OCI-M2 (cell line): ENCODE data around the gene LRRC31.

Experiments
- DNase-seq: peaks from one replicate; lab custom pipeline; 2025; ENCODE audit not compliant: unreplicated experiment; lab: John Stamatoyannopoulos, UW

LRRC31 gene

DNA sequence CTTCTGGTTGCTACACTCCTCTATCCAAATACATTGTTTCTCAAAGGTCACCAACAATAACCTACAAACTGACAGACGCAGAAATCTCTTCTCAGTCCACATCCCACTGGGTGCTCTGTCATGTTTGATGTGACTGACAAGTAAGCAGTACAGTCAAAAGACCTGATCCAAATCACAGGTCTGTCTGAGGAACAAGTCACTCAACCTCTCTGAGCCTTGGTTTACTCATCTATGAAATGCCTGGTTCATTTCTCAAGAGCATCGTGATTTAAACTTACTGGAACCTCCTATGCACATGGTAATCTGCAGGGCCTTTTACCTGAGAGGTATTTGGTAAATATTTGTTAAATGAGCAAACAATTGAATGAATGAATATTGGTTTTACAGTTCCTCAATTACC lies 5.5 kb downstream of the LRRC31 start:
- DNase-seq = no peak

DNA sequence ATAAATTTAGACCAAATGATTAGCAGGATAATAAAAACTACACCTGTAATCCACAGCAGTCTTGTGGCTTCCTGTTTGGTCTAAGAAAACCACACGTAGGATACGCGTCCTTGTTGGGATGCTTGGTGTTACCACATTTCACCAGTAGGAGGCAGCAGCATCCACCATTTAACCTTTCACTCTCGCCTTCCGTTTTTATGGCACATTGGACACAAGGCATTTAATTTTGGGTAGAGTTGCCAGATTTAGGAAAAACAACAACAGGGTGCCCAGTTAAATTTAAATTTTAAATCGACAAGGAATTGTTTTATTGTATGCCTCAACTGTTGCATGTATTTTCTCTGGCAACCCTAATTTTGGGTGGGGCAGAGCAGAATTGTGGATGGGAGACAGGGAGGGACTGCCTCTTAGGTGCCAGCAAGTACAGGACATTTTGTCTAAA lies 6.3 kb downstream of the LRRC31 start:
- peak; percentile 5 for DNase-seq

DNA sequence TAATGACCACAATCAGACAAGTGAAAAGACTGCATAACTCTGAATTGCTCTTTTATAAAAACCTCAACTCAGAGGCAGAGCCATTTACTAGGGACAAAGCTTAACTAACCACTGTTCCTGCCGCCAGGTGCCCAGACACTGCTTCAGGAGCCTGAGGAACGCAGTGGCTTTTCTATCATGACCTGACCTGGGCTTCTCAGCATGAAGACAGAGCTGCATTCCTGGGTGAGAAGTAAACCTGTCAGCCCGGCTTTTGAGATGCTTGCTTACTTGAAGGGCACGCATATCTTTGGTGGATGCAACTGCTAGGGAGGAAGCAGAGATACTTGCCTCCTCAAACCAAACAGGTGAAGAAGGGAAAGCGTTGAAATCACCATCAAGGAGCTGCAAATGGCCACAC lies 7.9 kb downstream of the LRRC31 start:
- DNase-seq = no peak

DNA sequence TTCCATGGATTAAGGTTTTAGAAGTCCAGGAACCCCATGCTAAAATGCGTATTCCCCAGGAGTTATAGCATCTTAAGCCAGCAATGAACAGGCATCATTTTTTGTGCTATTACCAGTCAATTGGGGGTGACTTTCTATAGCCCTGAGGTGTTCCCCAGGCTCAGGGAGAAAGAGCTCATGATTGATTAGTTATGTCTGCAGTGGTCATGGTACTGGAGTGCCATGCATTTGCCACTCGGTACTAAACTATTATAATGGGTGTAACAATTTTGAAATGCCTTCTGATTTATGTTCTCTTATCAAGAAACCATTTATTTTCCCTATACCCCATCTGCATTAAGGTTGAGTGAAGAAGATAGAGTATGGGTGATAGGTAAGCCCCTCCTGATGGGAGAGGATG lies 11.9 kb downstream of the LRRC31 start:
- no peak for DNase-seq

DNA sequence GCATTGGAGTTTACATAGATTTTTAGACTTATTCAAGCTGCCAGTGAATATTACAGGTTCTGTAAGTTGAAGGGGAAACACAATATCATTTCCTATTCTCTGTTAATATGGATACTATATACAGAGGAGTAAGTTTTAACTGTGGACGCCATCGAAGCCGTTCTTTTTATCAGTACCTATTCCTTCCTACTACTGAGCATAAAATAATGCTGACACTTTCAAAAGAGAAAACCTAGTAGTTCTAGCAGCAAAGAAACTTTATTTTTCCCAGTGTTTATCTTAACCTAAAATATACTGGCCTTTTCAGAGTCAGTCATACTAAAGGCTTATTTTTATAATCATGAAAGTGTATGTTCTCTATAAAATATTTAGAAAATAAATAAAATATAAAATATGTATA lies 14.2 kb downstream of the LRRC31 start:
- DNase-seq = no peak

DNA sequence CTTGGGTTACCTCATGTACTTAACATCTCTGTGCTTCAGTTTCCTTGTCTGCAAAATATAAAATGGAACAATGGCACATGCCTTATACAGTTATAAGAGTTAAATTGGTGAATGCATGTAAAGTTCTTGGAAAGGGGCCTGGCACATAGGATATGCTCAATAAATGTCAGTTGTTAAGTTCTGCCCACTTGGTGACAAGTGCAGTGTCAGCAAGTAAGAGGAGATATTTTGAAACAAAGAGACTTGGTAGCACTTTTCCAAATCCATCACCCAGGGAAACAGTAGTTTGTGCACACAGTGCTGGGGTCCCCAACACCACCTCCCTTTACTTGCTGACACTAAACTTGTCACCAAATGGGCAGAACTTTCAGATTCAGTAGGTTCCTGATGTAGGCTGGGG lies 19.1 kb downstream of the LRRC31 start:
- no peak for DNase-seq

DNA sequence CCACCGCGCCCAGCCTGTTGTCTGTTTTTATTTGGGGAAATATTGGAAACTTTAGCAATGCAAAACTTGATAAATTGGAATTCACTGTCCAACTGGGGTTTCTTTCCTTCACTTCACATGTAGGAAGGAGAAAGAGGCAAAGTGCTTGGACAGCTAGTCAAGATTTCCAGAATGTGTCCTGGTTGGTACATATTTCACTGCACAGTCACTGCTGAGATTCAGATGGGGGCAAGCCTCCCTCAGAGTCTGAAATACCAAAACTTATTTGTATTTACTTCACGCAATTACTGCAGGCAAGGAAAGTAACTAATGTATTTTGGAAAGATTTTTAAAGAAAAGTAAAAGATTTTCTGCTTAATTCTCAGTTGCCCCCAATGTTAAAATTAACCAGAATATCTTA lies 21.0 kb downstream of the LRRC31 start:
- no peak for DNase-seq

DNA sequence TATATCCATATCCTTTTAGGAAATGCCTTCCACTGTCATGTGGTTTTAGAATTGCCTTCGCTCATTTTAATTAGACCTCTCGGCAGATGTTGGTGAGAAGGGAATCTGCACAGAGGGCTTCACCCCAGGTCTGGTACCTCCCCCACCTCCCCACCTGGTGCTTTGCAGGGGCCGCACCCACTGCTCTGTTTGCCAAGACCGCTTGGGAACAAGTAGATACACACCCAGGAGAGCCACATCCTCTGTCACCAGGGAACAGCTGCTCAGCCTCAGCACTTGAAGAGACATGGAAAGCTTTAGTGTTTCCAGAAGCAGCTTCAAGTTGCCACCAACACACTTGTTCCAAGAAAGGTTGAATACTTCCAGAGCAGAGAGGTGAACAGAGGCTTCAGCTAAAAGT lies 21.8 kb downstream of the LRRC31 start:
- no peak for DNase-seq

DNA sequence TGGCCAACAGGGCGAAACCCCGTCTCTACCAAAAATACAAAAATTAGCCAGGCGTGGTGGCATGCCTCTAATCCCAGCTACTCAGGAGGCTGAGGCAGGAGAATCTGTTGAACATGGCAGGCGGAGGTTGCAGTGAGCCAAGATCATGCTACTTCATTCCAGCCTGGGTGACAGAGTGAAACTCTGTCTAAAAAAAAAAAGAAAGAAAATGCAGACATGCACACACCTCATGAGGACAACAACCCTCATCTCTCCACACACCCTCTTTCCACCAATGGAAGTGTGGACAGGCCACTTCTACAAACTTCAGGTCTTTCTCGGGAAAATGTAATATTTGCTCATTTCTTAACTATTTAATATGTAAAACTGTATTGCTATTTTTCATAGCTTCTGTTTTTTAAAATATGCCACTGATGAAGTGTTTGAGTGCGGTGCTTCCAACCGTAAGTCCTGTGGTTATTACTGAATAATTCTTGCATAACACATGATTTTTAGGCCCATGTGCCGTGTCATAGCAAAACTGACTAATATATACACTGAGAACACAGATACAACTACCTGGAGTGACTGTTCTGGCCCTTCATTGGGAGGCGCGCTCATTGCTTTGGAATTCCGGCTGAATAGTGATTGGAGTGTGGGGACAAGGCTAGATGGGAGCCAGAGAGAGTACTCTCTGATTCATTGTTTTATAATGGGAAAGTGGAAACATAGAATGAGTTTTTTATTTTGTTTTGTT lies 23.1 kb downstream of the LRRC31 start:
- no peak for DNase-seq

DNA sequence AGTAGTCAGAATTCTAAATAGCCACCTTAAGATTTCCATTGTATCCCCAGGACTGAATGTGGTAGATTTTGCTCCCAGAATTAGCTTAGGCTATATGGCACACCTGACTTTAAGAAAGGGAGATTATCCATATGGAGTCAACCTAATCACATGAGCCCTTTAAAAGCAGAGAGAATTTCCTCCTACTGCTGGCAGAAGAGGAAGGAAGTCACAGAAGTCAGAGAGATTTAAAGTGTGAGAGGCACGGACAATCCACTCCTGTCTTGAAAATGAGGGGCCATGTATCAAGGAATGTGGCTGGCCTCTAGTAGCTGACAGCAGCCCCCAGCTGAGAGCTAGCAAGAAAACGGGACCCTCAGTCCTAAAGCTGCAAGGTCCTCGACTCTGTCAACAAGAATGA lies 26.8 kb downstream of the LRRC31 start:
- DNase-seq = no peak

DNA sequence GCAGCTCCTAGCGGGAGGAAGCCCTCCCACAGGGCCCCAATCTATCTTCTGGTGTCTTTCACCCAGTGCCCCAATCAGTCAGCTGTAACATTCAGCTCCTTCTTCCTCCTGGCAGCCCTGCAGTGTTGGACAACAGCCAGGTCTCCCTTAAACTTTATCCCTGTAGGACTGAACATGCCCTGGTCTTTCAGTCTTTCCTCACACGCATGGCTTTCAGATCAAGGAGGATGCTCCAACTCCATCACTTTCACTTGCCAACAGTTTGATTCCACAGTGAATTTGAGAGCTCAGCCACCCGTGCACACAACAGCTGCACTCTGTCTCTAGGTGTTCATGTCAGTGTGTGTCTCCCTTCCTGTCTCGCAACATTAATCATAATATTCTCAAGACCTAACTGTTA lies 28.6 kb downstream of the LRRC31 start:
- DNase-seq = no peak

DNA sequence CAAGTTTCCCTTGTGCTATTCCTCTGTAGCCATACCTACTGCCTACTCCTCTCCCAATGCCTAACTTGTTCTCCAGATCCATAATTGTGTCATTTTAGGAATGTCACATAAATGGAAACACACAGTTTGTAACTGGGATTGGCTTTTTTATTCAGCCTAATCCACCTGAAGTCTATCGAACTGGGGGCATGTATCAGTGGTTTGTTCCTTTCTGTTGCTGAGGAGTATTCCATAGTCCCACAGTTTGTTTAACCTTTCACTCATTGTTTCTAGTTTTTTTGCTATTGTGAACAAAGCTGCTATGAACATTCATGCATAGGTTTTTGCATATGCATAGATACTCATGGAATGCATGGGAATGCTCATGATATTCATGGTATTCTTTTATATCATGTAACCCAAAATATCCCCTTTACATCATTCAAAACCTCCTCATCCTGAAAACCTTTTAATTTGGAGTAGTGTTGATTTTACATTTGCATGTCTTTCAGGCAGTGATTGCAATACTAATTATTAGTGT lies 31.2 kb downstream of the LRRC31 start:
- DNase-seq = no peak

DNA sequence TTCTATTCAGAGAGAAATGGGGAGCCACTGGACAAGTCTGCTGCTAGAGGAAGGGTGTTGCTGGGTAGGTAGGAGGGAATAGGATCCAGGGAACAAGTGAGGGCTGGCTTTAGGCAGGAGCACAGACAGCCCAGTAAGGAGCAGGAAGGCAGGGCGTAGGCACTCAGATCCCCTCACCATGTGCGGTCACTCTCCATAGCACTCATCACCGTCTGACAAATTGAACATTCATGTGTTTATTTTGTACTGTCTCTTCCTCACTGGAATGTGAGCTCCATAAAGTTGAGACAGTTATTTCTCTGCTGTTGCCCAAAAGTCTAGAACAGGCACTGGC lies 32.8 kb downstream of the LRRC31 start:
- DNase-seq = no peak

DNA sequence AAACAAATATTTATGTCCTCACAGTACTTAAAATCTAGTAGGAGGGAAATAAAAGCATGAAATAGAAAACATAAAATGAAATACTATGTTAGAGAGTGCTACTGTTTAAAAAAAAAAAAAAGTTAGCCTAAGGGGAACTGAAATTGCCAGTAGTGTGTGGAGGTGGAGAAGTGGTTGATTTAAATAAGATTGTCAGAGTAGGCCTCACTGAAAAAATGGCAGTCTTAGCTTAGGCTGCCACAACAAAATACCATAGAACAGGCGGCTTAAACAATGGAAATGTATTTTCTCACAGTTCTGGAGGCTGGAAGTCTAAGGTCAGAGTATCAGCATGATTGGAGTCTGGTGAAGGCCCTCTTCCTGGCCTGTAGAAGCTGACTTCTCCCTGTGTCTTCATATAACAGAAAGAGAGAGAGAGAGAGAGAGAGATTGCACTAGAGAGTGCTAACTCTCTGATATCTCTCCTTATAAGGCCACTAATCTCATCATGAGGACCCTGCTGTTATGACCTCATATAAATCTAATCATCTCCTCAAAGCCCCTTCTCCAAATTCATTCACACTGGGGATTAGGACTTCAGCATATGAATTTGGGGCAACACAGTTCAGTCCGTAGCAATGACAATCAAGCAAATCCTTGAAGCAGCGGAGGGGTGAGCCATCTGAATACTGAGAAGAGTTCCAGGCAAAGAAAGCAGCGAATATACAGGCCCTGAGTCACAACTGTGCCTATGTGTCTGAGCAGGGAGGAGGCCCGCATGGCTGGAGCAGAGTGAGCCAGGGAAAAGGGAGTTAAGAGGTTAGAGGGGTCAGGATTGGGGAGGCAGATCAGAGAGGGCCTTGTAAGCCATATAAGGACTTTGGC lies 33.4 kb downstream of the LRRC31 start:
- DNase-seq = no peak

DNA sequence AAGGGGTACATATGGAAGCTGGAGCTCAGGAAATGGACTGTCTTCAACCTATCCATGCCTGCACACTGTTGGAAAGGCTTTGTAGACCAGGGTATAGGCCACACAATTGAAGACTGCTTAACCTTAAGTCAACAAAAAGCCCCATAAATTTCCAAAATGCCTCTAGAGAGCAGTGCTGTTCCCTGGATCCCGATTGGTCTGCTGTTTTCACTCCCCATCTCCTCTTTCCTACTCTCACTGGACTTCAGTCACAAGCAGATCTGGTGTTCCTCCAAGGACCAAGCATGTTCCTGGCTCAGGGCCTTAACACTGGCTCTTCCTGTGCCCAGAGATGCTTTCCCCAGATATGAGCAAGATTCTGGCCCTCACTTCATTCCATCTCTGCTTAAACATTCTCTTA lies 34.2 kb downstream of the LRRC31 start:
- no peak for DNase-seq

DNA sequence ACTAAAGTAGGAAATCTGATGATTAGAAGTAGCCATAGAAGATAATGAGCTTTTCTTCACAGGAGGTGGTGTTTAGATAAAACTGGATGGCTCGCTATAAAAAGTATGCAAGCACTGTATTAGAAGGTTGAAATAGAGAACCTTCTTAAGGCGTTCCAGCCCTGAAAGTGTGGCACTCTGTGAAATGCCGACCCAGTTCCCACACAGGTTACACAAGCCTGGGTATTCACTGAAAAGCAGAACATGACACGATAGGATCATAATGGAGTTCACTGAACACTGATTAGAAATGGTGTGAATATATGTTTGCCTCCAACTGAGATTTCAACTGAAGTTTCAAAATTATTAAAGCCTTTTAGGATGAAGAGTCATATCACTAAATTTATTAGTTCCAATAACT lies 42.0 kb downstream of the LRRC31 start:
- DNase-seq = no peak

DNA sequence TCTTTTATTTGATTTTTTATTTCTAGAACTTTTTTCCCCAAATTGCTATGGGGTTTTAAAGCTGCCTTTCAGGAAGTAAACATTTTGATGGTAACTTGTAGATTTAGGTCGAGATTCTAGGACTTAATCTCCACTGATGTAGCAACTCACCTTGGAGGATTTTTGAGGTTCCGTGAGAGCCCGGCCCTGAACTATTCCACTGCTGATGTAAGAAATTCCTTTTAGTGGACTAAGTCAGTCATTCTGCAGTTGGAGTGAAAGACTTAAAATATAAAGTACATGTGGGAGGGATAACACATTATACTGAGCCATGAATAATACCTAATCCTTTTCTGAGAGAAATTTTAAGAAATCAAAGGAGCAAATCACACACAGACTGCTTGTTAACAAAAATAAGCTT lies 44.4 kb downstream of the LRRC31 start:
- no peak for DNase-seq

DNA sequence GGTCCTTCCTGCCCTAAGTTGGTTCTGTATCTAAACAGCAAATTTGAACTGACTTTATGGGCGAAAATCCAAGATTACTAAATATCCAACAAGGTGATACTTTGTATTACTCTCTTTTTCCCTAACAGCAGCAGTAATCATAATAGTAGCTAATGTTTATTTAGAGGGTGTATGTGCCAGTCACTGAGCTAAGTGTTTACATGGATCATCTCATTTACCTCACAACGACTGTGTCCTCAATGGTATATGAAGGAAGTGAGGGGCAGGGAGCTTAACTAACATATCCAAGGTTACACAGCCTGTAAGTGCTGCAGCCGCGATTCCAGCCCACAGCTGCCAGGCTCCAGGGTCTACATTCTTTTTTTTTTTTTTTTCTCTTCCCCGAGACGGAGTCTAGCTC lies 46.8 kb downstream of the LRRC31 start:
- no peak for DNase-seq

DNA sequence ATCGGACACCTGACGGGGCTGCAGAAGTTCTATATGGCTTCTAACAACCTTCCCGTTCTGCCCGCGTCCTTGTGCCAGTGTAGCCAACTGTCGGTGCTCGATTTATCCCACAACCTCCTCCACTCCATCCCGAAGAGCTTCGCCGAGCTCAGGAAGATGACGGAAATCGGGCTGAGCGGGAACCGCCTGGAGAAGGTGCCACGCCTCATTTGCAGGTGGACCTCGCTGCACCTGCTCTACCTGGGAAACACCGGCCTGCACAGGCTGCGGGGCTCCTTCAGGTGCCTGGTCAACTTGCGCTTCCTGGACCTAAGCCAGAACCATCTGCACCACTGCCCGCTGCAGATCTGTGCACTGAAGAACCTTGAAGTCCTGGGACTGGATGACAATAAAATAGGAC lies 47.2 kb downstream of the LRRC31 start:
- DNase-seq = no peak

DNA sequence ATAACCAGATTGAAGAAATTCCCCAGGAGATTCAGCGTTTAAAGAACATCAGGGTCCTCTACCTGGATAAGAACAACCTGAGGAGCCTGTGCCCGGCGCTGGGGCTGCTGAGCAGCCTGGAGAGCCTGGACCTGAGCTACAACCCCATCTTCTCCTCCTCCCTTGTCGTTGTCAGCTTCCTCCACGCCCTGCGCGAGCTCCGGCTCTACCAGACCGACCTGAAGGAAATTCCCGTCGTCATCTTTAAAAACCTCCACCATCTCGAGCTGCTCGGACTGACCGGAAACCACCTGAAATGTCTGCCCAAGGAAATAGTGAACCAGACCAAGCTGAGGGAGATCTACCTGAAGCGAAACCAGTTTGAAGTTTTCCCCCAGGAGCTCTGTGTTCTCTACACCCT lies 47.6 kb downstream of the LRRC31 start:
- no peak for DNase-seq

DNA sequence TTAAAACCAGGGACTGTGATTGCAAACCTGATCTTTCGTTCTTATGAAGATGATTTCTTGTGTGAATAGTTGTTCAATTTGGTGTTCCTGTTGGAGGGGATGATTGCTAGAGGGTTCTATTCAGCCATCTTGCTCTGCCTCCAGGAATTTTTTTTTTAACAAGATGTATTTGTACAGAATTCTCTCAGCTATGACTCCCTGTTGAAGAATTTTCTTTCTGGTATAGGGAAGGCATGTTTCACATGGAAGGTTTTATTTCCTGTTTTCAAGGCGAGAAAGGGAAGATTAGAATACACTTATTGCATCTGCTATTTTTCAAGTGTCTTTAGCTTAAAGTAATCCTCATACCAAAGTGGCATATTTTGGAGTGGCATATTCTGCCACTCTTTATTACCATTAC lies 51.4 kb downstream of the LRRC31 start:
- no peak for DNase-seq

DNA sequence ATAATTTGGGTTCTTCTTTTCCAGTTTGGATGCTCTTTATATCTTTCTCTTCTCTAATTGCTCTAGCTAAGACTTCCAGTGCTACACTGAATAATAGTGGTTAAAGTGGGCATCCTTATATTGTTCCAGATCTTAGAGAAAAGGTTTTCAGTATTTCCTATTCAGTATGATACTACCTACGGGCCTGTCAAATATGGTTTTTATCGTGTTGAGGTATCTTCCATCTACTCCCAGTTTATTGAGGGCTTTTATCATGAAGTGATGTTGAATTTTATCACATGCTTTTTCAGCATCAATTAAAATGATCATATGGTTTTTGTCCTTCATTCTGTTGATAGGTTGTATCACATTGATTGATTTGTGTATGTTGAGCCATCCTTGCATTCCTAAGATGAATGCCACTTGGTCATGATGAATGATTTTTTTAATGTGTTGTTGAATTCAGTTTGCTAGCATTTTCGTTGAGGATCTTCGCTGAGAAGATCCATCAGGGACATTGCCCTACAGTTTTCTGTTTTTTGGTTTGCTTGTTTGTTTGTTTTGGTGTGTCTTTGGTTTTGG lies 54.1 kb downstream of the LRRC31 start:
- no peak for DNase-seq
